H9 (cell line): ENCODE data around the gene MED28. TPM values are rescaled to one million over a fixed set of nuclear protein-coding genes. Genes with fewer than 3 reads are reported as not detected.

ENCODE experiments used
- DNase-seq: peaks from one replicate; pipeline ENCODE4 v3.0.0-alpha.2; 2017
- H2AFZ ChIP-seq: one replicate; pipeline ENCODE4 v1.6.1; 2013; ENCODE audit warnings: mild to moderate bottlenecking, low read length, control low read depth, moderate library complexity
- H2AK5ac ChIP-seq: 2 replicates; pipeline ENCODE4 v1.6.1; 2013; ENCODE audit warnings: low read length, control low read depth, mixed read lengths; ENCODE audit not compliant: insufficient read length
- H2BK120ac ChIP-seq: one replicate; pipeline ENCODE4 v1.6.1; 2013; ENCODE audit warnings: low read depth, mild to moderate bottlenecking, low read length, control low read depth, inconsistent platforms; ENCODE audit not compliant: poor library complexity, severe bottlenecking
- H2BK12ac ChIP-seq: 2 replicates; pipeline ENCODE4 v1.6.1; 2013; ENCODE audit warnings: low read length, control low read depth, mixed read lengths, low read depth; ENCODE audit not compliant: insufficient read length
- H2BK15ac ChIP-seq: 2 replicates; pipeline ENCODE4 v1.6.1; 2013; ENCODE audit warnings: low read depth, low read length, control low read depth
- H2BK20ac ChIP-seq: one replicate; pipeline ENCODE4 v1.6.1; 2013; ENCODE audit warnings: low read depth, mild to moderate bottlenecking, low read length, control low read depth, inconsistent platforms; ENCODE audit not compliant: poor library complexity, severe bottlenecking
- H2BK5ac ChIP-seq: 2 replicates; pipeline ENCODE4 v1.6.1; 2013; ENCODE audit warnings: low read length, control low read depth, mixed read lengths; ENCODE audit not compliant: insufficient read length
- H3K14ac ChIP-seq: 2 replicates; pipeline ENCODE4 v1.6.1; 2013; ENCODE audit warnings: low read length, control low read depth; ENCODE audit not compliant: insufficient read depth
- H3K18ac ChIP-seq: 2 replicates; pipeline ENCODE4 v1.6.1; 2013; ENCODE audit warnings: low read depth, mild to moderate bottlenecking, mixed read lengths, low read length, control low read depth; ENCODE audit not compliant: insufficient read length
- H3K23ac ChIP-seq: 2 replicates; pipeline ENCODE4 v1.6.1; 2013; ENCODE audit warnings: low read length, control low read depth, mixed read lengths, low read depth; ENCODE audit not compliant: insufficient read length
- H3K23me2 ChIP-seq: 2 replicates; pipeline ENCODE4 v1.6.1; 2013; ENCODE audit warnings: low read depth, mild to moderate bottlenecking, mixed read lengths, low read length, control low read depth; ENCODE audit not compliant: insufficient read length, poor library complexity, severe bottlenecking
- H3K27ac ChIP-seq: 2 replicates; pipeline ENCODE4 v1.5.1; 2013; ENCODE audit warnings: low read length, control low read depth, mixed read lengths, low read depth; ENCODE audit not compliant: insufficient read length
- H3K27me3 ChIP-seq: 2 replicates; pipeline ENCODE4 v1.6.1; 2013; ENCODE audit warnings: low read length, control low read depth, inconsistent platforms; ENCODE audit not compliant: insufficient read depth
- H3K4ac ChIP-seq: 2 replicates; pipeline ENCODE4 v1.6.1; 2013; ENCODE audit warnings: low read depth, mild to moderate bottlenecking, control low read depth, inconsistent platforms, low read length, moderate library complexity
- H3K4me1 ChIP-seq: 2 replicates; pipeline ENCODE4 v1.6.1; 2013; ENCODE audit warnings: low read length, control low read depth, inconsistent platforms; ENCODE audit not compliant: insufficient read depth
- H3K4me2 ChIP-seq: 2 replicates; pipeline ENCODE4 v1.6.1; 2013; ENCODE audit warnings: low read length, control low read depth, mixed read lengths; ENCODE audit not compliant: insufficient read length, insufficient read depth
- H3K56ac ChIP-seq: 2 replicates; pipeline ENCODE4 v1.6.1; 2013; ENCODE audit warnings: low read depth, mild to moderate bottlenecking, mixed read lengths, low read length, control low read depth; ENCODE audit not compliant: insufficient read length
- H3K79me1 ChIP-seq: 2 replicates; pipeline ENCODE4 v1.6.1; 2013; ENCODE audit warnings: low read depth, mild to moderate bottlenecking, moderate library complexity, low read length, control low read depth, inconsistent platforms; ENCODE audit not compliant: insufficient read depth, poor library complexity, severe bottlenecking
- H3K79me2 ChIP-seq: 2 replicates; pipeline ENCODE4 v1.6.1; 2013; ENCODE audit warnings: low read length, control low read depth, inconsistent platforms; ENCODE audit not compliant: insufficient read depth
- H3K9ac ChIP-seq: 2 replicates; pipeline ENCODE4 v1.6.1; 2013; ENCODE audit warnings: low read length, control low read depth, mixed read lengths; ENCODE audit not compliant: insufficient read length; ENCODE audit errors: extremely low read depth
- H3K9me3 ChIP-seq: one replicate; pipeline ENCODE4 v1.6.1; 2013; ENCODE audit warnings: low read depth, low read length, inconsistent platforms; ENCODE audit not compliant: control insufficient read depth
- H3T11ph ChIP-seq: one replicate; pipeline ENCODE4 v1.6.1; 2013; ENCODE audit warnings: mild to moderate bottlenecking, low read length, control low read depth, inconsistent platforms
- H4K20me1 ChIP-seq: one replicate; pipeline ENCODE4 v1.6.1; 2013; ENCODE audit not compliant: control insufficient read depth, insufficient read length, insufficient read depth
- H4K5ac ChIP-seq: 2 replicates; pipeline ENCODE4 v1.6.1; 2013; ENCODE audit warnings: low read depth, mild to moderate bottlenecking, mixed read lengths, low read length, control low read depth; ENCODE audit not compliant: insufficient read length
- H4K8ac ChIP-seq: replicated peaks from 2 replicates; pipeline ENCODE4 v1.6.1; 2013; ENCODE audit warnings: low read length, control low read depth, mixed read lengths, low read depth; ENCODE audit not compliant: insufficient read length
- H4K91ac ChIP-seq: 2 replicates; pipeline ENCODE4 v1.6.1; 2013; ENCODE audit warnings: low read depth, mild to moderate bottlenecking, moderate library complexity, mixed read lengths, low read length, control low read depth; ENCODE audit not compliant: insufficient read length
- H3K27ac Mint-ChIP-seq, 3 experiments: 2 replicates in 2 of 3; 3 replicates in 1 of 3; pipeline ENCODE4 v1.8.0; 2020 to 2021; ENCODE audit warnings: mixed read lengths in 3 of 3, mild to moderate bottlenecking in 1 of 3, moderate library complexity in 1 of 3
- H3K27me3 Mint-ChIP-seq: 2 replicates; pipeline ENCODE4 v1.8.0; 2021; ENCODE audit warnings: low read depth, mild to moderate bottlenecking, moderate library complexity, mixed read lengths
- H3K36me3 Mint-ChIP-seq, 3 experiments: 2 replicates in 2 of 3; 3 replicates in 1 of 3; pipeline ENCODE4 v1.8.0; 2020 to 2021; ENCODE audit warnings: low read depth in 3 of 3, mixed read lengths in 3 of 3; ENCODE audit not compliant: insufficient read depth in 1 of 3
- H3K4me1 Mint-ChIP-seq, 2 experiments: 2 replicates each; pipeline ENCODE4 v1.8.0; 2020; ENCODE audit warnings: mixed read lengths in 2 of 2
- H3K4me3 Mint-ChIP-seq, 2 experiments: 2 replicates in 1 of 2; 3 replicates in 1 of 2; pipeline ENCODE4 v1.8.0; 2020 to 2021; ENCODE audit warnings: mild to moderate bottlenecking in 2 of 2, mixed read lengths in 2 of 2, moderate library complexity in 1 of 2
- H3K9me3 Mint-ChIP-seq, 2 experiments: 2 replicates in 1 of 2; 3 replicates in 1 of 2; pipeline ENCODE4 v1.8.0; 2020; ENCODE audit warnings: mild to moderate bottlenecking in 2 of 2, mixed read lengths in 2 of 2, moderate library complexity in 1 of 2
- WGBS: extraction: QIAGEN DNeasy Blood & Tissue Kit; methylation state at CpG from one replicate; pipeline ENCODE4 v1.1.7; 2013; ENCODE audit warnings: missing lambda C conversion rate, low lambda C conversion rate, mixed read lengths; ENCODE audit not compliant: insufficient read length; ENCODE audit errors: extremely low coverage; 5-methylcytosine and 5-hydroxymethylcytosine counted together
- total RNA-seq: library from RNA; stranded (reverse); gene quantifications from 2 replicates; pipeline ENCODE4 v1.2.1, GENCODE V29; 2021
- TF ChIP-seq, protein P1 (sequence below): fragments of 200-600 bp; sonication (generic); conservative IDR thresholded peaks from 3 replicates; pipeline ENCODE4 v1.8.0; 2021; ENCODE audit warnings: antibody characterized with exemption, mild to moderate bottlenecking

MED28 gene
- total RNA-seq, 1 experiment from 2014 or later, result 90.4 TPM

DNA sequence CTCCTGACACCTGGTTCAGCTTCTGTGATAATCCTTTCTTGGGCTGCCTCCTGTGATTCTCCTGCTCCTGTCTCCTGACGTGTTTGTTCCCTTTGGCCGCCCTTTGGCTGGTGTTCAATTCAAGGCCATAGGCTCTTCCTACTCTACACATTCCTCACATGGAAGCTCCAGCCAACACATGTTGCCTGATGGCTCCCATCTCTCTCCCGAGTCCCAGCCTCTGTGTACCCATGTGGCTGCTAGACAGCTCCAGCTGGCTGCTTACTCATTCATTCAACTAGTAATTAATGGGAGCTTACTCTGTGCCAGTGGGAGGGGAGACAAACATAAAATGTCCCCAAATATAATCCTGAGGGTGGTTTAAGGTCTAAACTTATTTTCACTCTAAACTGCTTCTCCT is 9.2 kb upstream of the MED28 start:
- no peak overlapping the region for H3K9ac ChIP-seq
- peaks cover 3 to 34% (median 20%) of the 10 kb centered on the region in 3 experiments for H3K36me3 Mint-ChIP-seq
- H3K27ac ChIP-seq, result no peak overlapping the region
- no peak overlapping the region for H2BK12ac ChIP-seq
- no peak overlapping the region for H2BK15ac ChIP-seq
- H3K79me2 ChIP-seq, result no peaks in the 10 kb centered on the region
- no peak overlapping the region for H3K14ac ChIP-seq
- H3K4me2 ChIP-seq, result no peak overlapping the region
- H4K91ac ChIP-seq, result no peak overlapping the region
- H3K27me3 Mint-ChIP-seq, result no peaks in the 10 kb centered on the region
- WGBS, result no CpG with 5 or more reads among the region's 3 CpGs
- H3K4ac ChIP-seq, result no peak overlapping the region
- no peak overlapping the region for H3K4me3 Mint-ChIP-seq
- H3K9me3 Mint-ChIP-seq, result no peaks in the 10 kb centered on the region
- H4K8ac ChIP-seq, result no peak overlapping the region
- H3K18ac ChIP-seq, result no peak overlapping the region
- H2AFZ ChIP-seq, result no peak overlapping the region
- no peak overlapping the region for H3T11ph ChIP-seq
- no peaks in the 10 kb centered on the region for H3K27me3 ChIP-seq
- no peak overlapping the region for H4K5ac ChIP-seq
- no peak for DNase-seq
- H3K9me3 ChIP-seq, result no peaks in the 10 kb centered on the region
- TF ChIP-seq, protein P1, sequence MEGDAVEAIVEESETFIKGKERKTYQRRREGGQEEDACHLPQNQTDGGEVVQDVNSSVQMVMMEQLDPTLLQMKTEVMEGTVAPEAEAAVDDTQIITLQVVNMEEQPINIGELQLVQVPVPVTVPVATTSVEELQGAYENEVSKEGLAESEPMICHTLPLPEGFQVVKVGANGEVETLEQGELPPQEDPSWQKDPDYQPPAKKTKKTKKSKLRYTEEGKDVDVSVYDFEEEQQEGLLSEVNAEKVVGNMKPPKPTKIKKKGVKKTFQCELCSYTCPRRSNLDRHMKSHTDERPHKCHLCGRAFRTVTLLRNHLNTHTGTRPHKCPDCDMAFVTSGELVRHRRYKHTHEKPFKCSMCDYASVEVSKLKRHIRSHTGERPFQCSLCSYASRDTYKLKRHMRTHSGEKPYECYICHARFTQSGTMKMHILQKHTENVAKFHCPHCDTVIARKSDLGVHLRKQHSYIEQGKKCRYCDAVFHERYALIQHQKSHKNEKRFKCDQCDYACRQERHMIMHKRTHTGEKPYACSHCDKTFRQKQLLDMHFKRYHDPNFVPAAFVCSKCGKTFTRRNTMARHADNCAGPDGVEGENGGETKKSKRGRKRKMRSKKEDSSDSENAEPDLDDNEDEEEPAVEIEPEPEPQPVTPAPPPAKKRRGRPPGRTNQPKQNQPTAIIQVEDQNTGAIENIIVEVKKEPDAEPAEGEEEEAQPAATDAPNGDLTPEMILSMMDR, result no peak
- H3K4me1 Mint-ChIP-seq, result no peaks in the 10 kb centered on the region
- H3K4me1 ChIP-seq, result no peaks in the 10 kb centered on the region
- no peak overlapping the region for H2AK5ac ChIP-seq
- H3K56ac ChIP-seq, result no peak overlapping the region
- no peak overlapping the region for H2BK120ac ChIP-seq
- H3K23me2 ChIP-seq, result no peaks in the 10 kb centered on the region
- peak overlapping the region in 1 of 3 experiments; percentile 51; a peak in 1 of 7 replicates for H3K27ac Mint-ChIP-seq
- no peak overlapping the region for H3K23ac ChIP-seq
- H4K20me1 ChIP-seq, result no peaks in the 10 kb centered on the region
- no peaks in the 10 kb centered on the region for H3K79me1 ChIP-seq
- no peak overlapping the region for H2BK20ac ChIP-seq
- no peak overlapping the region for H2BK5ac ChIP-seq
